ENCODE data around the gene CEP83.
"Not testable (repeated sequence)": the region's sequence is repeated elsewhere in the genome, so short reads cannot be mapped to it uniquely, and the experiment has no call there.

CEP83 gene

DNA sequence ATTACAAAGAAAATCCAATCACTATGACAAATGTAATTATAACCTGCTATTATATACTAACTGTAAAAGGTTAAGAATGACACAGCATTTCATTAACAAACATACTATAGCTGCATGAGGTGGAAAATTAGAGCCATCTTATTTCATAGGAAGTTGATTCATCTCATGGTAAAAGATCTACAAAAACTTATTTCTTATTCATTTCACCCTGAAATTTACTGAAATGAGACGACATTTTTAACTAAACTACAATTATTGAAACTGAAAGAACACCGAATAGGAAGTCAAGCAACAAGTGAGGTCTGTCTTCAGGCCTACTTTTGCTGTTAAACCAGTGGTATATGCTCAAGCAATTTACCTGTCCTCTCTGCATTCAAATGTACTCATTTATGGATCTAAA is 87.2 kb downstream of the CEP83 start:
- DNase-seq = no peak

DNA sequence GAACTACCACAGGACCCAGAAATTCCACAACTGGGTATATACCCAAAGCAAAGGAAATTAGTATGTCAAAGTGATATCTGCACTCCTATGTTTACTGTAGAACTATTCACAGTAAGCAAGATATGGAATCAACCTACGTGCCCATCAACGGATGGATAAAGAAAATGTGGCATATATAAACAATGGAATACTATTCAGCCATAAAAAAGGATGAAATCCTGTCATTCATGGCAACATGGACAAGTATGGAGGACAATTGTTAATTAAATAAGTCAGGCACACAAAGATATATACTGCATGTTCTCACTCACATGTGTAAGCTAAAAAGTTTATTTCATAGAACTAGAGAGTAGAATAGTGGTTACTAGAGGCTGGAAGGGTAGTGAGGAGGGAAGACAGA is 97.0 kb downstream of the CEP83 start:
- no peak for DNase-seq

DNA sequence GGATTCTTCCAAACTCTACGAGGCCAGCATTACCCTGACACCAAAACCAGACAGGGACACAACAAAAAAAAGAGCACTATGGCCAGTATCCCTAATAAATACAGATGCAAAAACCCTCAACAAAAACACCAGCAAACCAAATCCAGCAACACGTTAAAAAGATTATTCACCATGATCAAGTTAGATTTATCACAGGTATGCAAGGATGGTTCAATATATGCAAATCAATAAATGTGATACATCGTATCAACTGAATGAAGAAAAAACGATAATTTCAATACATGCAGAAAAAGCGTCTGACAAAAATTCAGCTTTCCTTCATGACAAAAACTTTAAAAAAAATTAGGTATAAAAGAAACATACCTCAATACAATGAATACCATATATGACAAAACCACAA is 99.9 kb downstream of the CEP83 start:
- DNase-seq = no peak

DNA sequence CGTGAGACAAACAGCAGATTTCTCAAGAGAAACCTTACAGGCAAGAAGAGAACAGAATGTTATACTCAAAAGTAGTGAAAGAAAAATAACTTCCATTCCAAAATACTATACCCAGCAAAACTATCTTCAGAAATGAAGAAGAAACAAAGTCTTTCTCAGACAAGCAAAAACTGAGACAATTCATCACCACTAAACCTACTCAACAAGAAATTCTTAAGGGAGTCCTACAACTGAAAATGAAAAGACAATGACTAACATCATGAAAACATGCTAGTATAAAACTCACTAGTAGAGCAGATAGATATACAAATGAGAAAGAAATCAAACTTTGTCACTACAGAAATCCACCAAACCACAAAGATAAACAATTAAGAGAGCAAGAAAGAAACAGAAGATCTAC is 106.5 kb downstream of the CEP83 start:
- DNase-seq = no peak

DNA sequence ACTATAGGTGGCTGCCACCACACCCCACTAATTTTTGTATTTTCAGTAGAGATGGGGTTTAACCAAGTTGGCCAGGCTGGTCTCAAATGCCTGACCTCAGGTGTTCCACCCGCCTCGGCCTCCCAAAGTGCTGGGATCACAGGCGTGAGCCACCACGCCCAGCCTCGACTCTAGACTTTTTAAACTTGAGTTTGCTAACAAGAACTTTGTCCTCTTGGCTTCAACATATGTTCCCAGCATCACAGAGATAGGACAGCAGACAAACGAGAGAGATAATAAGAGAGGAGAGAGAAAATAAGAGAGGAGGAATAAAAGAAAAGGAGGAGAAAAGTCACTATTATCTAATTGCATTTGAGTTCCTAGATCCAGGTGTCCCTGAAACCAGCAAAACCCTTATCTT is 119.1 kb downstream of the CEP83 start:
- no peak for DNase-seq

DNA sequence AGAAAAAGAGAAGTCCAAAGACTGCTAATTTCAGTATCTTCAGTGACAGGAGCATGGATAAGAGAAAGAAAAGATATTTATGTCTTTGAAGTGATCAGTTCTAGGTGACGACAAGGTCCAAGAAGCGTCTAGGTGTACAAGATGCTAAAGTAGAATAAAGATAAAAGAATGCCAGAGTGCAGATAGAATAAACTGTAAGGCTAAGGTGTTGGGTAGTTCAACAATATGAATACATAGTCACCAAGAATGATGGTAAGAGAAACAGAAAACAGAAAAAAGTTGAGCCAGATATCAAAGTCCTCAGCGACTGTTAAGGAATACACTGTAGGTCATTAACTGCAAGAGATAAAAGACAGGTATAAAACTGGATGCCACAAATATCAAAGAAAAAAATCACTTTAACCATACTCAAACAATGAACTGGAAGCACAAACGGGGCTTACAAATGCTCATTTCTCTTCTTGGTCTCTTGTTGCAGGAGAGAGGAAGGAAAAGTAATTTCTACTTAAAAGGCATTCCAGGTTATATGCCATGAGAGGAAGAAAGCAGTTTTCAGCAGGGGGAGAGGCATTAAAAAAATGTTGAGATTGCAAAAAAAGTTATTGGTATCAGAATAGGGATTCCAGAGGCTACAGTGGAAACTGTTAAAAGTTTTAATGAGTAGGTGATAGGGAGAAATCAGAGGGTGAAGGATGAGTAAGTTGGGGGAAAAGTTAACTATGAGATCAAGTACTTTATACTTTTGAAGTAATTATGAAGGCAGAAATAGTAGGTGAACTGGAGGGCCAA is 121.5 kb downstream of the CEP83 start:
- DNase-seq = no peak

DNA sequence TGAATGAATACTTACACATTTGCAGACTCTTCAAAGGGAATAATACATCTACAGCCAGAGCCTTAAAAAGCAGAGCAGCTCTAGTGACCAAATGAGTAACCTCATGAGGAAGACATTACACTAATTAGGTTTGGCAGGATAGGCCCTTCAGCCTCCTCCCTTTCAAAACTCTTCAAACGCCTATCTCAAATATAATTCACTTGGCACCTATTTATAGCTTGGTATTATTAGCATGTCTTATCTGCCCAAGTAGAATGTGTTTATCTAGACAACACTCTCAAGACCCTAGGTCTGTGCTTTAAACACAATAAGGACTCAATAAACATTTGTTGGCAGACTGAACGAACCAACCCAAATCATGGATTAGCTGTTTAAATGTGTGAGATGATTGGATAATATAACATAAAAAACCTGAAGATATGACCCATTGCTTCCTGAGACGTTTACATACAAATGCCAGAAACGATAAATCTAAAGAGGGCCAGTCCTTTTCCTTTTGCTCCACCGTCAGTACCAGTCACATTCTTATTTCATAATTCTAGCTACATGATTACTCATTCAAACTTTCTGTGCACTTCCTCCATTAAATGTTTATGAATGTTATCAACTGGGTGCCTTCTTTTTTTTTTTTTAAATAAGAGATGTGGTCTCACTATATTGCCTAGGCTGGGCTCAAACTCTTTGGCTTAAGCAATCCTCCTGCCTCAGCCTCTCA is 123.3 kb downstream of the CEP83 start:
- no peak for DNase-seq

DNA sequence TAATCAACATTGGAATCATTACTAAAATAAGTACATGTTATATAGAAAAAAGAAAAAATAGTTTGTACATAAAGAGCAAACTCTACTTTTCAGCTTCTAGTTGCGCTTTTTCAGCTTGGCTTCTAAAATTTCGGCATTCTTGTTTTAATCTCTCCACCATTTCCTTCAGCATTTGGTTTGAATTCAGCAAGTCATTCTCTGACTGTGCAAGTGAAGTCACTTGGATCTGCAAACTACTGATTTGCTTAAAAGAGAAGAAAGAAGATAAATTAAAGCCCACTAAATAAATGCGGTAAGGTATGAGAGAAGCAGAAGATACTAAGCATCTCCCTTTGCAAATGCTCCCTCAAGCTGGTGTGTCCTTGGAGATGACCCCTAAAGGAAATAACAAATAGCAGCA is 126.3 kb downstream of the CEP83 start:
- no peak for DNase-seq

DNA sequence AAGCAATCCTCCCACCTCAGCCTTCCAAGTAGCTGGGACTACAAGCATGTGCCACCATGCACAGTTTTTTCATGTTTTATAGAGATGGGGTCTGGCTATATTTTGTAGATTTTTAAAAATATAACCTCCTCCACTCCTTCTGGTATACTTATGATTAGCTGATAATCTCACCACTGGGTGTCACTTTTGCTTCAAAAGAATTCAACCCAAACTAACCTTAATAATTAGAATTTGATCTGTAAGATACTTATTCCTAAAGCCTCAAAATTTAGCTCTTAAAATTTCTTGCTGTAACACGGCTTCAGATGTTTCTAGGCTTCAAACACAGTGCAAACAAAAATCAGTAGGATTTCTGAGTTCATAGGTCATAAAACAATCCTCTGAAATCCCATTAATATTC is 130.3 kb downstream of the CEP83 start:
- no peak for DNase-seq

DNA sequence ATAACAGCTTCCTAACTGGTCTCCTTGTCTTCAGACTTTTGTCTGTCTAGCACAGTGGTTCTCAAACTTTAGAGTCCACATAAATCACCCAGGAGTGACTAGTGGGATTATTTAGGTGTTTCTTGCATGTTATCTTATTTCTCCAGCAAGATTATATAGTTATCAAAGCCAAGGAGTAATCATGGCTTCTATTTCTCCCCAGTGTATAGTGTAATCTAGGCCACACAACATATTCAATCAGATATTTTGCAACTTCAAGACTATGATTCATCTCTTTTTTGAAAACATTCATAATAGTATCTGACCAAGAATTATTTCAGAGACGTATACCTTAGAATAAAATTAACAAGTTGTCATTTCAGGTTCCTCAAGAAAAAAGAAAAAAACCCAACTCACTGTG is 131.9 kb downstream of the CEP83 start:
- DNase-seq = no peak

DNA sequence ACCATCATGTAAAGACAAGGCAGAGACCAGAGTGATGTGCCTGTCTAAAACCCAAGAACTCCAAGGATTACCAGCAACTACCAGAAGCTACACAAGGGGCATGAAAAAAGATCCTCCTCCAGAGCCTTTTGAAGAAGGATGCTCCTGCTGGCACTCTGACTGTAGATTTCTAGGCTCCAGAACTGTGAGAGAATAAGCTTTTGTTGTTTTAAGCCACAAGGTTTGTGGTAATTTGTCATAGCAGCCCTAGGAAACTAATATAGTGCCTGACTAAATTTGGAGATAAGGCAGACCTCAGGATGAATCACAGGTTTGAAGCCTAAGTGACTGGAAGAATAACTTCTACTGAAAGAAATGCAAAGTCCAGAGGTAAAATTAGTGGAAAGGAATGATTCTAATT is 132.9 kb downstream of the CEP83 start:
- DNase-seq = no peak

DNA sequence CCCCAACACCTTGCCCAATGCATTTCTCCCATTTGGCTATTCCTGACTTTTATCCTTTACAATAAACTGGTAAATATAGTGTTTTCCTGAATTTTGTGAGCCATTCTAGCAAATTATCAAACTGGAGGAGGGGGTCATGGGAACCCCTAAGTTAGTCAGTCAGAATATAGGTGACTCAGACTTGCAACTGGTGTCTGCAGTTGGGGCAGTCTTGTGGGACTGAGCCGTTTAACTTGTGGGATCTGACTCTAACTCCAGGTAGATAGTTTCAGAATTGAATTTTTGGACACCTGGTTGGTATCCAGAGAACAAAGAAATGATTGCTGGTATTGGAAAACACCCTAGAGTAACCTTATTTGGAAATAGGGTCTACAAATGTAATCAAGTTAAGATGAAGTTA is 133.4 kb downstream of the CEP83 start:
- DNase-seq = no peak

DNA sequence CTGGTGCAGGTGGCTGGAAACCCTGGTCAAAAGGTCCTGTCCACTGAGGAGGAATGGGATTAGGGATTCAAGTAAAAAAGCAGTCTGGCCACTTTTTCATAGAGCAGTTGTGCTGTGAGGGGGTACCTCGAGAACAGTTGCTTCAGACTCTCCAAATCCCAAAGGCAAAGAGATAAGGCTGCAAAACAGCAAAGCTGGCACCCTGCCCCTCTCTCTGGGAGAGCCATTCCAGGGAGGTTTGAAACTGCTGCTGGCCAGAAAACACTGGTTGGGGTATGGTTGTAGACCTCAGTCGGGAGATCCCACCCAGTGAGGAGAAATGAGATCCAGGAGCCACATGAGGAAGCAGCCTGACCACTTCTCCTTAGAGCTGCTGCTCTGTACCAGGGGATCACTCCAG is 137.3 kb downstream of the CEP83 start:
- no peak for DNase-seq

DNA sequence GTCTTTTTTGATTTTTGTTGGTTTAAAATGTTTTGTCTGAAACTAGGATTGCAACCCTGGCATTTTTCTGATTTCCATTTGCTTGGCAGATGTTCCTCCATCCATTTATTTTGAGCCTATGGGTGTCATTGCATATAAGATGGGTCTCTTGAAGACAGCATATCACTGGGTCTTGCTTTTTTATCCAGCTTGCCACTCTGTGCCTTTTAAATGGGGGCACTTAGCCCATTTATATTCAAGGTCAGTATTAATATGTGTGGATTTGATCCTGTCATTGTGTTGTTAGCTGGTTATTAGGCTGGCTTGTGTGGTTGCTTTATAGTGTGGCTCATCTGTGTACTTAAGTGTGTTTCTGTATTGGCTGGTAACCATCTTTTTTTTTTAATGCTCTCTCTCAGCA is 139.6 kb downstream of the CEP83 start:
- no peak for DNase-seq

DNA sequence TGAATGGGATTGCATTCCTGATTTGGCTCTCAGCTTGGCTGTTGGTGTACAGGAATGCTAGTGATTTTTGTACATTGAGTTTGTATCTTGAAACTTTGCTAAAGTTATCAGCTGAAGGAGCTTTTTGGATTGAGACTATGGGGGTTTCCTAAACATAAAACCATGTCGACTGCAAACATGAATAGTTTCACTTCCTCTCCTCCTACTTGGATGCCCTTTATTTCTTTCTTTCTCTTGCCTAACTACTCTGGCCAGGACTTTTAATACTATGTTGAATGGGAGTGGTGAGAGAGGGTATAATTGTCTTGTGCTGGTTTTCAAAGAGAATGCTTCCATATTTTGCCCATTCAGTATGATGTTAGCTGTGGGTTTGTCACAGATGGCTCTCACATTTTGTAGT is 141.5 kb downstream of the CEP83 start:
- no peak for DNase-seq

DNA sequence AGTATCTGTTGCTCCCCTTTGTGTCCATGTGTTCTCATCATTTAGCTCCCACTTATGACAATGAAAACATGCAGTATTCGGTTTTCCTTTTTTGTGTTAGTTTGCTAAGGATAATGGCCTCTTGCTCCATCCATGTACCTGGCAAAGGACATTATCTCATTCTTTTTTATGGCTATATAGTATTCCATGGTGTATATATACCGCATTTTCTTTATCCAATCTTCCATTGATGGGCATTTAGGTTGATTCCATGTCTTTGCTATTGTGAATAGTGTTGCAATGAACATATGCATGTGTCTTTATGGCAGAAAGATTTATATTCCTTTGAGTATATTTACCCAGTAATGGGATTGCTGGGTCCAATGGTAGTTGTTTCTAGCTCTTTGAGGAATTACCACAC is 143.1 kb downstream of the CEP83 start:
- DNase-seq = not testable (repeated sequence)

DNA sequence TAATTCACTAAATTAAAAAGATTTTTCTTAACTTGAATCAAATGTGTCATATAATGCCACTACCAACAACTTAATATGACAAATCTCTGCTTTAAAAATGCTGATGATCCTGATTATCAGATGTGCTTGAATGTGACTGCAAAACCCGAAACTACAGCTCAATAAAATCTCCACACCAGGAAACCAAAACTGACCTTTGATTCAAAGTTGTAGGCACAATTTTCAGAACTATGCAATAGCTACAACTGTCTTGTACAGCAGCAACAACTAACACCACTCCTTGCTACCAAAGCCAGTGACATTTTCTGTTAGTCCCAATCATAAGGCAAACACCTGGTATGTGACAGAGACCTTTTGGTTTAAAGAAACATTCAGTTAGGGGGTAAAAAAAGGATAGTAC is 147.3 kb downstream of the CEP83 start:
- DNase-seq = no peak

DNA sequence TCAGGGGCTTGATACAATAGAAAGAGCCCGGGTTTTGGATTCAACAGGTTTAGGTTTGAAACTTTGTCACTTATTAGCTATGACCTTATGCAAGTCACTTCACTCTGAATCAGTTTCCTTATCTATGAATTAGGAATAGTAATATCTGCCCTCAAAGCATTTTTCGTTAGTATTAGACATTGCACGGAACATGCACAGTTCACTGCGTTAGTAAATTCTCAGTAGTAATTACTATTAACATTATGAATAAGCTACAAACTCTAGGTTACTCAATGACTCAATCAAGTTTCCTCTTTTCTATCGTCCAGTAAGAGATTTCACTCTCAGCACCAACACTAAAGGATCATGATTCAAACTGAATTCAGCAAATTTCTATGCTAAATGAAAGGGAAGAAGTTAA is 150.3 kb downstream of the CEP83 start:
- DNase-seq = no peak

DNA sequence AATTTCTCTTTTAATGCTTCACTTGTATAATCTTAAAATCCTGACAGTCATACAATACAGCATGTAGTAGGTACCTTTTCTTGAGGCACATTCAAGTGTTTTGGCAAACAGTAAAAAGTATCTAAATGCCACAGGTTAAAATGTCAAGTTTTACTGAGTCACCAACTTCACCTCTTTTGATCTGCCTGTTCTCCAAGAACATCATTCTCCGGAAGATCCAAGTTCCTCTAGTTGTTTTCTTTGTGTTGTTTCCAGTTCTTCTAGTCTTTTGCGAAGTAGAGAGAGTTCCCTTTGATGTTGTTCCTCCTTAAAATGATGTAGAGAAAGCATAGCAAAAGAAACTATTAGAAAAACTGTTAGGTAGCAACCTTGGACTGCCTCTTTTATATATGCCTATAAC is 151.1 kb downstream of the CEP83 start:
- DNase-seq = no peak

DNA sequence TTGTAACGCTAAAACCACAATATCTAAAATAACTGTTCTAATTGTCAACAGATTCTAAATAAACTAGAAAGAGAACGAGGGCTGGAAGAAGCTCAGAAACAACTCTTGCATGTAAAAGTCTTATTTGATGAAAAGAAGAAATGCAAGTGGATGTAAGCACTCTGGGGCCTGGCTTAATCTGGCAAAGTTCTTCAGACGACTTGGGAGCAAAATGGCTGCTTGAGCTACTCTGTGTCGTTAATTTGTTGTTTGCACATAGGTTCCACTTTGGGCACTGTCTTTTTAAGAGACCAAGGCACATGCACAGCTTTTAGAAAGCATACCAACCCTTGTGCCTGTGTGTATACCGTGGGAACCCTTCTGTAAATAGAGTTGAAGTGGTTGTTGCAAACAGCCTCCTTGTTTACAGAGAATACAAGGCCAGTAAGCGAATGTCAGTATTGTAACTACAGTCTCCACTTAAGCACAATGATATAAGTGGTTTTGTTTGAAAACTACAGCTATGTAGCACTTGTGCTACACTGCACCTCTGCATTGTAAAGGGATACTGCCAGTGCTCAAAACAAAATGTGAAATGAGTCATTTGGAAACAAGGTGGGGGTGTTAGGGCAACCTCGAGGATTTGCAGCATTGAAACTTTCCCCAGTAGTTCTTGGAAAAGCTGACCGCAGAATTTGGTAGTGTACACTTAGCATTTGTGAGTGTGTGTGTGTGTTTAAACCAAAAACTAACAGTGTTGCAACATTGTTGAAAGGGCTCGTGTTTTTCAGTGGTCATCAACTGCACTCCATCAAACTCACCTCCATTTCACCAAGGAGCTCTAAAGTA is 154.3 kb downstream of the CEP83 start:
- DNase-seq = no peak

DNA sequence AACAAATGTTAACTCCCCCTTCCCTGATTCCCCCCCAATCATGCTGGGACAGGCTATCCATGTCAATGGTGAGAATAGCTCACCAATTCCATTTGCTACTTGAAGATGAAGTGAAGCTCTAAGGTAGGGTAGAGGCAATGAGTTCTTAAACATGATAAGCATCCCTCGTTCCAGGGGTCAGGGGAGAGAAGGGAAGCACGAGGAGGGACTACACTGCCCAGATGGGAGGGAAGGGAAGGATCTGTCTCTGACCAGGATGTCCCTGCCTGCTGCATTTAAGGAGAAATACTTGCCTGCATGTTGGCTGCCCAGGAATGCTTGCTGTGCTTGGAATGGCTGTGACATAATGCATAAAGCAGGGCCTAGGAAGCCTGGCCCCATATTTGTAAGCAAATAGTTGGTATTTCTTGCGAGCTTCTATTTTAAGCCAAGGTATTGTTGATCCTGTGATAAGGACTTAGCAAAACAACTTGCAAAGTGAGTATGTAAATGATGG is 155.1 kb downstream of the CEP83 start:
- DNase-seq = no peak

DNA sequence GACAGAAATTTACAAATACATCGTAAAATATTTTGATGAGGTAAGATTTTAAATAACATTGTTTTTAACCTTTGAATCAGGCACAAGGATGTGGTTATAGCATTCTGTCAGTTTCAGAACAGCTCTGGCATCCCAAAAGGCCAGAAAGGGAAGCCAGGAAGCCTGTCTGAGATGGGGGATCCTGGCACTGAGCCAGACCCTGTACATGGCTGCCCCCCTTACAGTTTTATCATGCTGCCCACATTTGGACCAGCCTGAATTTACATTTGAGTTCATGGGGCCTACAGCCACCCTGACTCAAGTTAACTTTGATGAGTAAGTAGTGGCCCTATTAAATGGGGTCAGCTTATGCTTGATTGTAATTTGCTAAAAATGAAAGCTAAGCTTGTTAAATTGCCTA is 155.7 kb downstream of the CEP83 start:
- no peak for DNase-seq

DNA sequence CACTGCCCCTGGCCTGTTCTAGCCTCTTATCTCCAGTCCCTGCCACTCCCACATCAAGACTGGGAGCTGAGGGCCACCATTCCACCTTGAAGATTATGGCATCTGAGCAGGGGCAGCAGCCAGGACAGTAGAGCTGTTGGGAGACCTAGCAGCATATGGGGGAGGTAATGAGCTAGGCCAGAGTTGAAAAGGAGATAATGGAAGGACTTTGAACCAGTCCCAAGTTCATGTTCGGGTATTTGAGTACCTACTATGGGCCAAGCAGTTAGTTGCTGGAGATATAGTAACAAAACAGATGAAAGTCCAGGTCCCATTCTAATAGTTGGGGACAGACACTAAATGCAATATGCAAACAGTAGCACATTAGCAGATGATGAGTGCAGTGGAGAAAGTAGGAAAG is 159.8 kb downstream of the CEP83 start:
- no peak for DNase-seq
